Measurements from ENCODE around the gene NLK.

- TF ChIP-seq POLR2A (IDR thresholded peaks at IDR 0.05) (no peak), CTCF (IDR thresholded peaks at IDR 0.05) (no peak)
Observed at GRCh38 chr17:28118362-28118761, 75.9 kb downstream of the NLK start.
